Measurements from ENCODE around the gene SUCNR1.
"Not testable (repeated sequence)": the region's sequence is repeated elsewhere in the genome, so short reads cannot be mapped to it uniquely, and the experiment has no call there.

The SUCNR1 gene, protein sequence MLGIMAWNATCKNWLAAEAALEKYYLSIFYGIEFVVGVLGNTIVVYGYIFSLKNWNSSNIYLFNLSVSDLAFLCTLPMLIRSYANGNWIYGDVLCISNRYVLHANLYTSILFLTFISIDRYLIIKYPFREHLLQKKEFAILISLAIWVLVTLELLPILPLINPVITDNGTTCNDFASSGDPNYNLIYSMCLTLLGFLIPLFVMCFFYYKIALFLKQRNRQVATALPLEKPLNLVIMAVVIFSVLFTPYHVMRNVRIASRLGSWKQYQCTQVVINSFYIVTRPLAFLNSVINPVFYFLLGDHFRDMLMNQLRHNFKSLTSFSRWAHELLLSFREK

DNA sequence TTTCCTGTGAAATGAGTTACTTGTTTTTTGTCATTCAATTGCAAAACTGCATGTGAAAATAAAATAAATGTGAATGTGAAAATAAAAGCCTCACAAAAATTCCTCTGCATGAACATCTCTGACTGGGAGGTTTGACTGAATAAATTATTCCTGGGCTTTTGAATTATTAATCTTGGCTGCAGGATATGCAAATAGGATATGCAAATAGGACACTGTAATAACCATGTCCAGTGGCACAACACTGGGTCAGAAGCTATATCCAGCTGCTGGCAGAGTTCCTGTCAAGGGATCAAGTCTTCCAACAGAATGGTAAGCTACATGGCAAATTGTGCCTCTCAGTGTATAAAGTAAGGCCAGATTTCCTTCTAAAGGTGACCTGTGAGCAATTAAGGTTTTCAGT, at the start of gene SUCNR1:
Gene SUCNR1, plus strand, starts transcription at position 246 of the 400 bp plus-strand sequence. CDS start 6,250 bp downstream, outside the sequence.
- no peak for DNase-seq (ENCODE audit: low read depth, low spot score)

DNA sequence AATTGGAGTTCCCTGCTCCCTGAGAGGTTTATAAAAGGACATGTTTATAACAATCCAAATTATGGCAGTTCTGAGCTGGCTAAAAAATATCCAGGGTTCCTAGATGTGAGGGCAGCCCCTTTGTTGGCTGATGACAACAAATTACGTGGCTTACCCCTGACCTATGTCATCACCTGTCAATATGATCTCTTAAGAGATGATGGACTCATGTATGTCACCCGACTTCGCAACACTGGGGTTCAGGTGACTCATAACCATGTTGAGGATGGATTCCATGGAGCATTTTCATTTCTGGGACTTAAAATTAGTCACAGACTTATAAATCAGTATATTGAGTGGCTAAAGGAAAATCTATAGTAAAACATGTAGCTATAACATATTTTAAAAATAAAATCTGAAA, 45.6 kb upstream of the SUCNR1 start:
- no peak for DNase-seq (ENCODE audit: low read depth, low spot score)

DNA sequence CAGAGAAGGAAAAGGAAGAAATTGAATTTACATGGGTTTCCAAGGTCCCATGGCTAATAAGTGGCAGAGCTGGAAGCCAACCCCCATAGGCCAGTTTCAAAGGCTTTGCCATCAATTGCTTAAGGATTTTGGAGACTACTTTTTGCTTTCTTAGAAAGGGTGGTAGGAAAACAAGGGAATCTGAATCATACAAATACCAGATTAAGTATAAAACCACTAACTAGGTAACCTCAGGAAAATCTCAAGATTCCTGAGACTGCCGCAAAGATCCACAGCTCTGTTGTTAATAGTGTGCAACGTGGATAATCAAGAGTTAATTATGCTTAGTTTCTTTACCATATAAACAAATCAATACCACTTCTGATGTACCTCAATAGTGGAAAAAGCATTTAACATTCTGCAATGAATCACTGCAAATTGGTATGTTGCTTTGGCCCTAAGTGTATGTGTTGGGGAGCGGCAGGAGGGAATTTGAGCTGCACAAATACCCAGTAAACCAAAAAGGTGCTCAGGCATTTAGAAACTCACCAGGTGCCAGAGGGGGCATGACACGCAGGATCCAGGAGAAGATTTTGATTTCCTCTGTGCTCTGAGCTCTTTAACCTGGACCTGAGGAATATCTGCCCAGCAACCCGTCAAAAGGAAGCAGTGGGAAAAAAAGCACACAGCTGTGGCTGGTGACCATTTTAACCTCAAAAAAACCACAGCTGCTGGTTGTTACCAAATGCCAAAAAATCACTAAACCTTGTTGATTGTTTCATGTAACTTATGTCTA, 37.5 kb upstream of the SUCNR1 start:
- DNase-seq (ENCODE audit: low read depth, low spot score), result no peak

DNA sequence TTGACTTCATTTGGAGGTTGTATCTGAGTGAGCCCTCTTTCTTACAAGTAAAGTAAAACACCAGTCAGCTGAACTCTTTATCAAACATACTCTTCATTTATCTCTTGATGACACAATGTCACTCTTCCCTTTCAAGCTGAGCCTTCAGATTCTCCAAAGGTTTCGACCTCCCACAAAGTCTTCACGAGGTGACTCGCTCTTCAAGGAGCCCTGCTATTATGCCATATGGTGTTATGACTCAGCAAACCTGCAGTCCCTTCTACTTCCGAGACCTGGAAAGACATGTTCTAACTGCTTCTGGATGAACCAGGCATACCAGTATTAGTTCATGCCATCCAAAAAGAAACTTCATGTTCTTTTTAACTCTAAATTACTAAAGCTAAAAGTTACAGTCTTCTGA, 36.4 kb upstream of the SUCNR1 start:
- DNase-seq (ENCODE audit: low read depth, low spot score), result peak; percentile 67

DNA sequence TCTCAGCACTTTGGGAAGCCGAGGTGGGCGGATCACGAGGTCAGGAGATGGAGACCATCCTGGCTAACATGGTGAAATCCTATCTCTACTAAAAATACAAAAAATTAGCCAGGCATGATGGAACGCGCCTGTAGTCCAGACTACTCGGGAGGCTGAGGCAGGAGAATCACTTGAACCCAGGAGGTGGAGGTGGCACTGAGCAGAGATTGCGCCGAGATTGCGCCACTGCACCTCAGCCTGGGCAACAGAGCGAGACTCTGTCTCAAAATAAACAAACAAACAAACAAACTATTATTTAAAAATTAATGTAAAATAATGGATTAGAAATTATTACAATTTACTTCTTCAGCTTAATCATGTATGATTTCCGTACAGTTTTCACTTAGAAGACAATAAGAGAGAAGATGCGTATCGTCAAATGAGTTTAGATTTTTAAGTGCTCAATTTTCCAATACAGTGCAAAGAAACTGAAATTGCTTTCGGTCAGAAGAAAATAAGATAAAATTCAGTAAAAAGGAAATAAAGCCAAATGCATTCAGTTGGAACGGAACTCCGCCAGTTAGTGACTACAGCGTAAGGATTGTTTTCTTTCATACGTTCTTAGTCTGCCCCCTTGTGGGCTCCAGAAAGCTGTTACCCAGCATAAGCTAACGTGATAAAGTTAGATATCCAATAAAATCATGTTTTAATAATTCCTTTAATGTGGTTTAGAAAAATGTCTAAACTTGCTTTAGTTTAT, 34.7 kb upstream of the SUCNR1 start:
- no peak for DNase-seq (ENCODE audit: low read depth, low spot score)

DNA sequence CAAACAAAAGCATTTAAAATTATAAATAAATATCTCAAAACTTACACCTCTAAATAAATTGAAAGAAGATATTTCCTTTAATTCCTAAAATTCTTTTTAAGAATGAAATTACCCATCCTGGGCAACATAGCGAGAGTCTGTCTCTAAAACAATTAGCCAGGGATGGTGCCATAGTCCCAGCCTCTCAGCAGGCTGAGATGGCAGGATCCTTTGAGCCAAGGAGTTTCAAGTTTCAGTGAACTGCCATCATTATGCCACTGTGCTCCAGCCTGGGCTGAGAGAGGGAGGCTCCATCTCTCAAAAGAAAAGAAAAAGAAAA, 34.2 kb upstream of the SUCNR1 start:
- no peak for DNase-seq (ENCODE audit: low read depth, low spot score)

DNA sequence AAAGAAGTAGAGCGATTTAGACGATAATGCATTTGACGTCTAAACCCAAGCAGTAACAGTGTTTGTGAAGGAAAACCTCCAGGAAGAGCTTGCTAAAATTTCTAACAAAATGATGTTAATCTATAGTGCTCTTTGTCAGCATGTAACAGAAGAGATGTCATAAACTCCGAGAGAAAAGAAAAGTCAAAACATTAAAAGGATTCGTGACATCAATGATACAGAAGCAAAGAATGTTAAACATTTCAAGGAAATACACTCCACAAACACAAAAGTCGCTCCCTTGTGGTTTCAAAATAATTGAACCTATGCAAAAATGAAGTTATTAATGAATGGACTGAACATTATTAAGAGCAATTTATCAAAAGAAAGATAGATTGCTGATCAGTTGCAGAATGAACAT, 31.6 kb upstream of the SUCNR1 start:
- no peak for DNase-seq (ENCODE audit: low read depth, low spot score)

DNA sequence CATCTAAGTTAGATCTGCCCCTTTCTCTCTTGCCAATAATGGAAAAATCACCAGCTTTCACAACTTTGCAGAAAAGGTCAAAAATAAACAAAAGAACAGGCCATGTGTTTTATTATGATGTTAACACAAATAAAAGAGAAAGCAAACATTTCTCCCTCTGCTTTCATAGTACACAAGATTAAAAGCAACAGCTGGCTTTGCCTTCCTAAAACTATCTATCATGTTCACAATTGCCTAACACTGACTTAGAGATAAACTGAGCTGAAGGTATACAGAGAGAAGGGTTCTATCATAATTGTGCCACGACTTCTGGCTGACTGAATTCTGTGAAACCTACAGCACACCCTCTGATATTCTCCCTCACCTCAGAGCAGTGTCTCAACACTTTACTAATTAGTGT, 30.2 kb upstream of the SUCNR1 start:
- no peak for DNase-seq (ENCODE audit: low read depth, low spot score)

DNA sequence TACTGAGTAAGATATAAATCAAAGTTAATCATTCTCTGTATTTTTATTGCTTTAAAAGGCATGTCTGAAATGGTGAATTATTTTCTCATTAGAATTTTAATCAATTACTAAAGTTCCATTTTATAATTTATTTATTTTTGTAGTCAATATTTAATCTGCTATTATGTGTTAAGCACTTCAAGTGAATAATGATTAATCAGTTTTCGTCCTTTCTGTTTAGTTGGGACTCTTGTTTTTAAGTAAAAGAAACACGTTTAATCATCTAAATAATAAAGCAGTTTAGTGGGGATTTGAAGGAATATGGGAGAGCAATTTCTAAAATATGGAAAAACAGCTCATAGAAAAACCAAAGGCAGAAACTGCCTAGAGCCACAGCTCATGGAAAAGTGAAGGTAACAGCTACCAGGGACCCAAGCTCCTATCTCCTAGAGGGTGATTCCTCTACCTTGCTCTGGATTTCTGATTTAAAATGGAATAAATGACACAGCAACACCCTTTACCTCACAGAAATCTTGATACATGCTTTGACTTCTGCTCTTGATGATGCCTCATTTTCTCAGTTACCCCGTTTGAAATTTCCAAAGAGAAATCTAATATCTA, 28.0 kb upstream of the SUCNR1 start:
- no peak for DNase-seq (ENCODE audit: low read depth, low spot score)

DNA sequence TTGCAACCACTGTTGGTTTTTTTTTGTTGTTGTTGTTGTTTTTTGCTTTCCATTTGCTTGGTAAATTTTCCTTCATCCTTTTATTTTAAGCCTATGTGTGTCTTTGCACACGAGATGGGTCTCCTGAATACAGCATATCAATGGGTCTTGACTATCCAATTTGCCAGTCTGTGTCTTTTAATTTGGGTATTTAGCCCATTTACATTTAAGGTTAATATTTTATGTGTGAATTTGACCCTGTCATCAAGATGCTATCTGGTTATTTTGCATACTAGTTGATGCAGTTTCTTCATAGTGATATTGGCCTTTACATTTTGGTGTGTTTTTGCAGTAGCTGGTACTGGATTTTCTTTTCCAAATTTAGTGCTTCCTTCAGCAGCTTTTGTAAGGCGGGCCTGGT, 23.4 kb upstream of the SUCNR1 start:
- DNase-seq (ENCODE audit: low read depth, low spot score), result not testable (repeated sequence)

DNA sequence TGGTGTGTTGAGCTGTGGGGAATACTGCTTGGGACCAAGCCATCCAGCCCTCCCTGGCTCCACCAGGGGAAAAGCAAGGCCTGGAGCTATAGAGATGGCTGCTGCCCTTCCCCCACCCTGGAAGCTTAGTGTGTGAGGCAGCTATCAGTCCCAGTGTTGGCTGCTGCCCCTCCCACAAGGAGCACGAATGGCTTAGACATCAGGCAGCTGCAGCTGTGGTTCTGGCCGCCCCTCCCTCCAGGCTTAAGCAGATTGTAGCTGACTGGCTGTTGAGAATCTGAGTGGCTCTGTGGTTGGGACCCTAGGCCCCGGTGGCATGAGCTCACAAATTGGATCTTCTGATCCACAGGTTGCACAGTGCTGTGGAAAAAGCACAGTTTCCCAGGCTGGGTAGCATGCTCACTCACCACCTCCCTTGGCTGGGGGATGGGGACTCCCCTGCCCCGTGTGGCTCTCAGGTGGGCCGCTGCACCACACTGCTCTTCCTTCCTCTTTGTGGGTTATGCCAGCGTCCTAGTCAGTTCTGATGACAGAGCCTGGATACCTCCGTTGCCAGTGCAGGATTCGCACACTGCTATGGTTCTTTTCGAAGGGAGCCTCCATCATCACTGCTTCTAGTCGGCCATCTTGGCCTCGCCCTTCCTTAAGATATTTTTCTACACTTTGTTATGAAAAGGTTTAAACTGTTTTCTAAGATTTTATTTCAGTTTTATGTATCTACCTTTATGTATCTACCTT, 21.2 kb upstream of the SUCNR1 start:
- peak; percentile 62 for DNase-seq (ENCODE audit: low read depth, low spot score)

DNA sequence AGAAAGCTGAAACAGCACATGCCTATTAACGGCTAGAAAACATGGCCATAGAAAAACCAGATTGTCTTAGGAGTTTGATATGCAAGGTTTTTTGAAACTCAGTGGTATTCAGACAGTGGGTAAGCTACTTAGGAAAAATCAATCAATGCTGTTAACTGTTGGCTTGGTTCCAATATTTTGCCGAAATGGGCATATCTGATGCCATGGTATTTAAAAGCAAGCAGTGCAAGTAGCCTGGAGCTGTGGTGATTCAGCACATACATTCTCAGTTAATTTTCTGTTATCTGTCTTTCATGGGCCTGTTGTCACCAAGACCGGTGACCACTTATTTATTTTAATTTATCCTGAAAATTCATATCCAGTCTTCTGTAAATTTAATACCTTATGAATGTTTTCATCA, 17.3 kb upstream of the SUCNR1 start:
- no peak for DNase-seq (ENCODE audit: low read depth, low spot score)

DNA sequence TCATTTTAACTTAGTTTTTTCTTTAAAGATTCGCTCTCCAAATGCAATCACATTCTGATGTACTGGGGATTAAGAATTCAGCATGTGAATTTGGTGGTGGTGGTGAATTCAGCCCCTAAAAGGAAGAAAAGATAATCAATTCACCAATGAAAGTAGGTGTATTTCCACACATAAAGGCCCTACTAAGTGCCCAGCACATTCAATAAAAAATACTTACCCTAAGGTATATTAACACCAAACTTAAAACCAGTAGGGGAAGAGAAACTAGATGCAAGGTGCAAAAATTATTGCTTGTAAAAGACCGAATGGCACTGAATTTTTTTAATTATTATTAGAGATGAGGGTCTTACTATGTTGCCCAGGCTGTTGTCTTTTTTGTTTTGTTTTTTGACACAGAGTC, 16.8 kb upstream of the SUCNR1 start:
- DNase-seq (ENCODE audit: low read depth, low spot score), result no peak

DNA sequence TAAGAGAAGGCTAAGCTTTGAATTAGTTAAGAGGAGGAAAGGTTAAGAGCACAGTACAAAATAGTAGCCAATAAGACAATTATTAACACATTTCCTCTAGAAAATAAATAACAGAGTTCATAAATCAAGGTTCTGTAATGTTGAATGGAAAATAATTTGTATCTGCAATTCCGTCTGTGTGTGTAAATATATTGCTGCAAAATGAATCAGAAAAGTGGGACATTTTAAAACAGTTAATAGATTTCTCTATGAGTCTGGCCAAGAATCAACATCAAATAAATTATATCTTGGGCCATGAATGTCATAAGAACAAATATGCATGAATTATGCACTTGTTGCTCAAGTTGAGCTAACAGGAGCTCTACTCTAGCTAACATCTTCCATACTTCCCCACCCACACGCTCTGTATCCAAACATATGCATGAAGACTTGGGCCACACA, 14.2 kb upstream of the SUCNR1 start:
- DNase-seq (ENCODE audit: low read depth, low spot score), result no peak

DNA sequence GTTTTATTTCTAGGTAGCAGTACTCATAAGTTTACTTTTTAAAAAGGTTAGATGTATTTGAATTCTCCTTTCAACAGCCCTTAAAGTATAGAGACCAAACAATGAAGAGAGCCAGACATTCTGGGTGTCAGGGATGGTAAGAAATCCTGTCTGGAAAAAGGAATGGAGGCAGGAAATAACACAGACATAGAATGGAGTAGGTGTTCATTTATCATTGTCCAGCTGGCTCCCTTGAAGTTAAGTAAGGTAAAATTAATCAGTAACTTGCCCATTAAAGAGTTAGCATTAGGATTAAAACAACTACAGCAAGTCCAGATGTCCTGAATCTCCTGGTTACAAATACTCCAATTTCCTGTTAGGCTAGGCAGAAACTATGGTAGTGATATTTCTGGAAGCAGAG, 13.5 kb upstream of the SUCNR1 start:
- no peak for DNase-seq (ENCODE audit: low read depth, low spot score)

DNA sequence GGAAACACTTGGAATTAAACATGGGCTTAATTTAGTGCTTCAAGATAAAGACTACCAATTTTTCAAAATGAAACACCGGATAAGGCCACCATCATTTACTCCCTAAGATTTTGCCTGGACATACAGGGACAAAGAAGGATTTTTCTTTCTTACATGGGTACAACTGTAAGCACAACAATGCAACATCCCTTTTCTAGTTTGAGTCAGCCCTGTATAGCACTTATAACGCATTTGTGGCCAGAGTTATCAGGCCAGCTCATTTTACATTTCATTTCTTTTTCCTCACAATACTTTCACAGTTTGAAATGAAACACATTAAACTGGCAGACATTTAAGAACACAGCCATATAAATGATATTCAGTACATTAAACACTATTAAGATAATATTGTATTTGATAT, 9.8 kb upstream of the SUCNR1 start:
- no peak for DNase-seq (ENCODE audit: low read depth, low spot score)

DNA sequence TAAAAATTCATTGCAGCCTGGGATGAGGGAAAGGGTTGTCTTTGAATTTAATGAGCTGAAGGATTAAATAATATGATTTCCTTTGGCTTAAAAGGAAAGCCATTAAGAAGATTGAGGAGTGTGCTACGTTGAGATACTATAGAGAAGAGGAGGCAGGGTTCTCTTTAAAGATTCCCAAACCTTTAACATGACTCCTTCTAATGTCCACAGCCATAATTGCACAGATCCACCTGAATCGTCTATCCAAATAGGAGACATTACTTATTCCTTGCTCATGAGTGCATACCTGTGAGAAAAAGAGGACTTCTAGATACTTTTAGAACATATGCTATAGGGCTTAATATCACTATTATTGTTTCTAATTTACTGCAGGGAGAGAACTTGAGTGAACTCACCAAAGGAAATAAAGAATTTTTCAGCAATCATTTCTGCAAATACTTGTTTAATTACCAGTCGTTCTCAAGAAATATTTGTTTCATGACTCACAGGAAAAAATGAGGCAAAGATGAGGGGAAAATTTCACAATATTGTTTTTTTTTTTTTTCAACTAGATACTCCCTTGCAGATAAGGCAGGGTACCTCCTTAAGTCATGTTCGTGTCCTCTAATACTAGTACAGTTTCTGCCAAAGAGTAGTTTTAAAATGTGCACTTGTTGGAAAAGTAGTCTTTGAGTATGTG, 8.9 kb upstream of the SUCNR1 start:
- no peak for DNase-seq (ENCODE audit: low read depth, low spot score)

DNA sequence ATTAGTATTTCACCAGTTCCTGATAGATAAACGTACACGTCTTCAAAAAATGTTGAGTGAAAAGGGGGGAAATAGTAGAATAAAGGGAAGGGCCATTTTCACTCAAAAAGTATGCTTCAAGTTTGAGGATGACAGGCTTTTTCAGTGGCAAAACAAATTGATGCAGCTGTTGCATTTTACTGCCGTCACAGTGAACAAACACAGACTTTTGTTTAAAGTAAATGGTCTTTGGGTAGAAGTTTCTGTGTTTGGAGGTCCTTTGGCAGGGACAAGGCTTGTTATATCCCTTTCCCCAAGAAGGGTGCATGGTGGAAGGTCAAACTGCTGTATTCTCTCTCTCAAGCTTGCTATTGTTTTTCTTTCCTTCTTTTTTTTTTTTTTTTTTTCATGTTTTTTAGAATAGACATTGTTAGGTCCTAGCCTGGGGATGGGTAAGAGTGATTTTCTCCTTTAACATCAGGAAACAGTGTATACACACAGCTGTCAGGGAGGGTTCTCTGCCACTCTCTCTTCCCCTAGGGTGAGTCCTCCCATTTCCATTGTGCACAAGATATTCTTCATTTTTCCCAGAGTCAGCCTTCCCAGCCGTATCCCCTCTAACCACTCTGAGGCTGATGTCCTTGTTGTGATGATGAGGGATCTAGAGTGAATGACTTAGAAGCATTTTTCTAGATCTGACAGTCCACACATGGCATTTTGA, 6.6 kb upstream of the SUCNR1 start:
- DNase-seq (ENCODE audit: low read depth, low spot score), result no peak

DNA sequence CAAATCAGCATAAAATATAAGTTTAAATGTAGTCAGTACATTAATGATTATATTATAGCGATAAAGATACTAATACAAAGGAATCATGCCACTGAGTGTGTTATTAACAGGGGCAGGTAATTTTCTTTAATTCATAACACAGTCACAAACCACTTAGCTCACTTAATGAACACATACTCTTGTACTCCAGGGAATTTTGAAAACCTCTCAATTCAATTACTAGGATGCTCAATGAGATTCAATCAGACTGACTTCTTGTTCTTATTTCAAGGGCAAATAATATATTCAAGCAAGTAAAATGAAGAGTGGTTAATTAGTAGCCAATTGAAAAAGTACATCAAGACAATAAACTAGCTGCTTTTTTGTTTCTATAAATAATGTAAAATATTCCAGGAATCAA, 5.8 kb upstream of the SUCNR1 start:
- DNase-seq (ENCODE audit: low read depth, low spot score), result no peak

DNA sequence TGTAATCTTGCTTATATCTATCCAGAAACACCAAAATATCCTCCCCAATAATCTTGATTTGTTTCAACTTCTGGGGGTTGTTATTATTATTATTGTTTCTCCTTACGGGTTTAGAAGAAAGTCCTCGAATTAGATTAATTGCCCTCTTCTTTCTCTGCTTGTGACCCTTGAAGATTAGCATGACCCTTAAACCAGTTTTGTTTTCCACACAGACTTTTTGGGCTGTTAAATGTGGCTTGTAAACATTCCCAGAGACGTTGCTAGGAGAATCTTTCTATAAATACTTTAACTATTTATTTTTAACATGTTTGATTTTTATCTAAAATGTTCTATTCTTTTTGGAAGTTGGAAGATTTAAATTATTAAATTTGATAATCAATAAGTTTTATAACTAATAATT, 4.3 kb upstream of the SUCNR1 start:
- DNase-seq (ENCODE audit: low read depth, low spot score), result no peak

Data from ELF-1 (cell line).